Measurements from ENCODE around the gene NR2F1.

DNA sequence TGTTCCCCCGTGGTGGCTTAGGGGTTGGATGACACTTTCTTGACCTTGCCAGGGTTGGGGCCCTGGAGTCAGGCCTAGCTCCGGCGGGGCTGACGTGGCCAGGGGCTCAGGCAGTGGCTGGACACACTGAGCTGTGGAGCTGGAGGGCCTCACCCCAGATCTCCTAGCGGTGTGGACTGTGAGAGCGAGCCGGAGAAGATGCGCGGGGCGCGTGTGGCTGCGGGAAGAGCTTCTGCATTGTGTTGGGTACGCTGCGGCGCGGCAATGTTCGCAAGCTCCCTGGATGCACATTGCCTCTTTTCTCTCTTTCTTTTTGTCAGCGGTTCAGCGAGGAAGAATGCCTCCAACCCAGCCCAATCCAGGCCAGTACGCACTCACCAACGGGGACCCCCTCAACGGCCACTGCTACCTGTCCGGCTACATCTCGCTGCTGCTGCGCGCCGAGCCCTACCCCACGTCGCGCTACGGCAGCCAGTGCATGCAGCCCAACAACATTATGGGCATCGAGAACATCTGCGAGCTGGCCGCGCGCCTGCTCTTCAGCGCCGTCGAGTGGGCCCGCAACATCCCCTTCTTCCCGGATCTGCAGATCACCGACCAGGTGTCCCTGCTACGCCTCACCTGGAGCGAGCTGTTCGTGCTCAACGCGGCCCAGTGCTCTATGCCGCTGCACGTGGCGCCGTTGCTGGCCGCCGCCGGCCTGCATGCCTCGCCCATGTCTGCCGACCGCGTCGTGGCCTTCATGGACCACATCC lies 4.8 kb downstream of the NR2F1 start:
- TF ChIP-seq ZNF274 (IDR thresholded peaks at IDR 0.05; ENCODE audit: low read depth, low read length) (no peak), SUZ12 (IDR thresholded peaks at IDR 0.05; ENCODE audit: extremely low read depth, insufficient read depth, insufficient read length) (peak; percentile 96)
